GM04504 (cell line): ENCODE measurements around the gene PLD1.

ENCODE experiments used
- DNase-seq: peaks from one replicate; pipeline ENCODE4 v3.0.0-alpha.2; 2012; ENCODE audit warnings: low read depth

The PLD1 gene

DNA sequence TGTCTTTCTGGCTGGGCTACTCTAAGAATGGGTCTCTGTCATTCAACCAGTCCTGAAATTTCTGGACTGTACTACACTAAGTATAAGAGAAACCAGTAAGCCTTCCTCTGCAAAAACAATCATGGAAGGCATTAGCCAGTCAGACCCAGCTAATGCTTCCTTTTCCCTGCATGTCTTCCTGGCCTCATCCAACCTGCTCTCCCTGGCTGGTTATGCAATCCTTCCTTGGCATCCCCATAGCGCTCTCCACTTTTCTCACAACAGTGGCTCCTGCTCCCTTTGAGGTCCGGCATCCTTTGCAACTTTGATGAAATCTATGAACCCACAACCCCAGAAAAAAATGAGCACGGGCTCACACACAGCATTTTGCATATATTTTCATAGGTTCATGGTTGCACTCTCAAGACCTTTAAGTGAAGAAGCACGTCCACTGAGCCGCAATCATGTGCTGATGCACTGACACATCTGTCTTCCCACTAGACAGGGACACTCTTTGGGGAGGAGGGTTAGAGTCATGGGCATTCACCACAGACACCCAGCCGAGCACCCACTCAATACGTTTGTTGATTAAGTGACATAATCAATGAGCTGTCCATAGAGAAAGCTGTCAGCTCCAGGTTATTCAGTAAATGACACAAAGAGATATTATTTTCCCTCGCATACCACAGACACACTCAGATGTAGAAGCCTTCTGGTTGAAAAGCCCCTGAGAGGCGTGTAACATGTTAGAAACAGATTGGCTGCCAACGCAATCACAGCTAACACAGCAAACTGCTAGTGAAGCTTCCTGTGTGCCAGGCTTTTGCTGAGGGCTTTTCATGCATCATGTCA lies 66.7 kb downstream of the PLD1 start:
- no peak for DNase-seq

DNA sequence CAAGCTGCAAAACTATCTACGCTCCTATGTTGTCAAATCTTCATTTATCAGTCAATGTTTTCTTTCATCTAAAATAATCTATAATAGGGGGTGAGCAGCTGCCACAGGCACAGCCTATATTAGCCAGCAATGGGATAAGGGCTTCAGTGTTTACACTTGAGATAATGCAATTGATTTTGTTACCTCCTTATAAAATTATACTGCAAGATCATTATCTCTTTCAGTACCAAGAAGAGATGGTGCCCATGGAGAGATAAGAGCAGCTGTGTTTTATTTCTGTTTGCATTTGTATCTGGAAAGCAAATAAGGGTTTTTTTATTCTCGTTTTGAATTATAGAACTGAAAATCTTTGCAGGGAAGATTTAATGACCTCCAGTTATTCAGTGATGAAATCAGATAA lies 68.9 kb downstream of the PLD1 start:
- DNase-seq, result no peak

DNA sequence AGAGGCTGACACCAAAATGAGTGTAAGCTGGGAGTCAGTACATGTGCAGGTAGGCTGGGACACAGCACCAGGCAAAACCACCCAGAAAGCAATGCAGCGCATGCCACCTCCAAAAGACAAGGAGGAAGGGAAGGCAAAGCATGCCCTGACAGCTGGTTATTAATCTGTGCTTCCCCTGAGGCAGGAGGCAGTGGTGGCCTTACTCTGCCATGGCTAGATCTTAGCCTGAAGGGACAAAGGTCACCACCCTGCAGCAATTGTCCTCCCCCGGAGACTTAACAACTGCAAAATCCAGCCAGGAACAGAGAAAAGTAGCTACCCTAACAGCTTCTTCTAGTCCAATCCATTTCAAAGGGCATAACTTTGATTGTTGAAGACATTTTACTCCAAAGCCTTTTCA lies 73.7 kb downstream of the PLD1 start:
- DNase-seq, result no peak

DNA sequence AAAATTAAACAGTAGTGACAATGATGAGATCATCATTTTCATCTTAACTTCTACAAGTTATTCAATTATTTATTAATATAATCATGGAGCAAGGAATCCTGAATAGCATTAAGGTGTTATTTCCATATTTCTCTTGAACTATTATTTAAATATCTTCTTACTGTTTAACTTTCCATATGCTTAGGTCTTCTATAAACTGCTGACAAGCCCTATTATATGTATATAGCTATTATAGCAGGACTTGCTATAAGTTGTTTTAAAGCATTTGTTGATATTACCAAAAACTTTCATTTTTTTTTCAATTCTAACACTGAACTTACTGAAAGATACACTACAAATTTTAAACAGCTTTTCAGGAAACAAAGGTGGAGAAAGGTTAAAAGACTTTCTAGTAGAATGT lies 76.7 kb downstream of the PLD1 start:
- DNase-seq, result no peak

DNA sequence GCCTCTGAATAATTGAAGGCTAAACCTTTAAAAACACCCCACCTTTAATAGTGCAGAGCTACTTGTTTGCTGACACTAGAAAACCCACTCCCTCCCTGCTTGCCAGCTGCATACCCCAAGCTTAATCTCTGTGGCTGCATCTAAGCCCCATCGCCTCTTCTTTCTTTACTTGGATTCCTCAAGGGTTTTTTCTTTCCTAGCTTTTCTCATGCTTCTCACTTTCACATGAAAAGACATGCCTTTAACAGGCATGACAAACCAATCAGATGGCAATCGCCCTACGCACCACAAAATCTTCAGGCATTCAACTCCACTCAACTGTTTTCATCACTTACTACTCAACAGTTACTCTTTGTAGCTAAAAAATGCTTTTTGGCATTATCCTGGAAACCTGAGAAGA lies 77.5 kb downstream of the PLD1 start:
- DNase-seq, result no peak

DNA sequence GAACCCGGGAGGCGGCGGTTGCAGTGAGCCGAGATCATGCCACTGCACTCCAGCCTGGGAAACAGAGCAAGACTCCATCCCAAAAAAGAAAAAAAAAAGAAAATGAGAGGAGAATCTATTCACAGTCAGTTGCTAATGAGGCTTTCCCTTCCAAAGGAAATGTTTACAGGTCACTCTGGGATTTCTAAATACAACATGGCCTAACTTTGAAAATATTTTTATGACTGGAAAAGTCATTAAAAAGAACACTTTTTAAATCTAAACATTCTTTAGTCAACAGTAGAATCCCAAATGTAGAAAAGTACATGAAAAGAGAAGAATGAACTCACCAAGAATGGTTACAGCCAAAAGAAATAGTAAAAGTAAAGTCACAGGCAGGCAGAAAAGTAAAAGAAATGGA lies 78.6 kb downstream of the PLD1 start:
- no peak for DNase-seq

DNA sequence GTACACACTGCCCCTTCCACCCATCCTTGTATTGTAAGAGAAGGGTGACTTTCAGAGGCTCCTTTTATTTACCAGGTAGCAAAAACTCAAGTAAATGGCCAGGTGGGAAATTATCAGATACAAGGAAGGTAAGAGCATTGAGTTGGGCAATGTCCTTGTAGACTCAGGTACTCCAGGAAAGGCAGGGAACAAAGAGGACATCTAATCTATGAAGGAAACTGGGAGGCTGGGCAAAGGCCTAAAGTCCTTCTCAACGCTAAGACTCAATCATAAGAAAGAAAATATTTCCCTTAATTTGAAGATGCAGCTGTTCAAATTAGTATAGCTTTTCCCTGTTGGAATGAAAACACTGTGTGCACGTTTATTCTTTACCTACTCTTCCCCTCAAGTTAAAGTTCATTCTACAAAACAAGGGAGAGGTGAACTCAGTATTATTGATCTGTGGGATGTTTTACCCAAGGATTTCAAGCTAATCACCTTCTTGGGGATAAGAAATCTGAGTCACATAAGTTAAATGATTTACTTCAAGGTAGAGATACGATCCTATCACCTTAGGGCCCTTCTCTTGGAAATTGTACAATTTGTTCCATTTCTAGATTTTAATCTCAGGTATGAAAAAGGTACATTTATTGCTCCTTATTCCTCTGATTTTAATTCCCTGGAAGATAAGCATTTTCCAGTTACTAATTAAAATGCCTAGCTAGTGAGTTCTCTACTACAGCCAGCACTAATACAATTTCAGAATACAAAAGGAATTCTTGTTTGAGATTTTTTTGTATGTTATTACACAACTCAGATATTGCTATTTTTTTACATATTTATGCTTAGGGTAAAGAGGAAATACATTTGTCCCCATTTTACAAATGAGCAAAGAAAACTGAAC lies 80.6 kb downstream of the PLD1 start:
- DNase-seq, result no peak

DNA sequence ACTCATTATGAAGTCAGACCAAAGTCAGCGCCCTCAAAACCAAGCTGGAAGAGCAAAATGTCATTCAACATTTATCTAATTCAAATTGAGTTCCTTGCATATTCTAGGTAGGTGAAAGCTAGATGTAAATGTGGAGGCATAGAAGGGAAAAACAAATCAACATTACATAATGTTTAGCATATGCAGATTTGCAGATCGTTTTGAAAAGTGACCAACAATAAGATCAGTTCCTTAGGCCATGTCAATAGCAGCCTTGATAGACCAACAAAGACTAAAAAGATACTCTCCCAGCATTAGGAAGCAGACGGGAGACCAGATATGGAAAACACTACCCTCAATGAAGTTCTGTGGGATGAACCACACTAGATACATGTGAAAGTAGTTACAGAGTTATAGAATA lies 83.0 kb downstream of the PLD1 start:
- no peak for DNase-seq

DNA sequence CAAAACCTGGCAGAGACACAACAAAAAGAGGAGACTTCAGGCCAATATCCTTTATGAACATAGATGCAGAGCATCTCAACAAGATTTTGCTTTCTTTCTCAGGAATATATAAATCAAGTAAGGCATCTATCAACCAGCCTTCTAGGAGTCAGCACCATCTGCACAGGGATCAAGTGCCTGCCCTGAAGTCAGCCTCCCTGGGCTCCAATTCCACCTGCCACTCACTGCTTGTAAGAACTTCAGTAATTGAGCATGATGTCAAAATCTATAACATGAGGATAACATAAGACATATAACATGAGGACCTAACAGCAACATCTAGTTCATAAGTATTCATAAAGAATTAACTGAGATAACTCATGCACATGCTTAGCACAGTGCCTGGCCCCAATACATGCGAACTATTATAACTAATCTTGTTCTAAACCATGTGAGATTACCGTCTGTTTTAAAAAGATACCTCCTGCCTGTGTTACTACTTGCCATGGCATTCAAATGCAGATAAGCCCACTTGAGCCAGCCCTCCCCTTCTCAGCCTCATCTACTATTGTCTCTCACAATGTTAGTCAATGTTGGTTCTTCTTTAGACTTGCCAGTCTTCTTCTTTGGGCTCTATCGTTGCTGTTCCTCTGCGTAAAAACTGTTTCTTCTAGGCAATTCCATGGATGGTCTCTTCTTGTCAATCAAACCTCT lies 91.6 kb downstream of the PLD1 start:
- DNase-seq, result no peak

DNA sequence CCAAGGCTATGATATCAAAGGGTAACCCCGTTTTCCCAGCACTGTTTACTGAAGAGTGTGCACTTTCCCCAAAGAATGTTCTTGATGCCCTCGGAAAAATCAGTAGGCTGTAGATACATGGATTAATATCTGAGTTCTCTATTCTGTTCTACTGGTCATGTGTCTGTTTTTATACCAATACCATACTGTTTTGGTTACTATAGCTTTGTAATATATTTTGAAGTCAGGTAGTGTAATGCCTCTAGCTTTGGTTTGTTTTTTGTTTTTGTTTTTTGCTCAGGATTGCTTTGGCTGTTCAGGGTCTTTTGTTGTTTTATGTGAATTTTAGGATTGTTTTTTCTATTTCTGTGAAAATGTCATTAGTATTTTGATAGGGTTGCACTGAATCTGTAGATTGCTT lies 95.1 kb downstream of the PLD1 start:
- no peak for DNase-seq

DNA sequence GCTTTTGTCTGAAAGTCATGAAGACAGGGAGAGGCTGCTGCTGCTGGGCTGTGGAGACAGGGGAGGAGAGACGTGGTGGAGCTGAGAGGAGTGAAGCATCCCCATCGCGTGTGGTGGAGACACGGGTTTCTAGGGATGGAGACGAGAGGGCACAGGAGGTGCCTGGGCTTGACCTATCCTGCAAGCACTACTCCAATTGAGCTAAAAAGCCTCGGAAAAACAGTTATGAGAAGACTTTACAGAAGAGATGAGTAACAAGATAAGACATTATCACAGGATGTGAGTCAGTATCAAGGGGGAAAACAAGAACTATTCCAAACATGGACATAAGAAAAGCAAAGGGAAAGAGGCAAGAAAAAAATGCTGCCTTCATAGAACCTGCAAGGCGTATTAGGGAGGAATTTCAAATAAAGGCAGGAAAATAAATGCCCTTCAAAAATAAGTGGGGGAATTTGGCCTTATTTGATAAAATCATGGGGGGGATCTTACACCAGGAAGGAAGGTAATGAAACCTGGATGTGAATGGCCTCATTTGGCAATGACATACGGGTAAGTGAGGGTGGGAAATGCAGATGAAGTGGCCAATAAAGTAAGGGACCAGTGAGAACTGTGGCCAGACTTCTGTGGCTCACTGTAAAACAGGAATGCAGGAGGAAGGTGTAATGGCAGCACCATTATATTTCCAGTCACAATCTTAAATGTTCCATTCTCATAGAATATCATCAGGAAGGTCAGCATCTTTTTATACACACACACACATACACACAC lies 97.9 kb downstream of the PLD1 start:
- no peak for DNase-seq

DNA sequence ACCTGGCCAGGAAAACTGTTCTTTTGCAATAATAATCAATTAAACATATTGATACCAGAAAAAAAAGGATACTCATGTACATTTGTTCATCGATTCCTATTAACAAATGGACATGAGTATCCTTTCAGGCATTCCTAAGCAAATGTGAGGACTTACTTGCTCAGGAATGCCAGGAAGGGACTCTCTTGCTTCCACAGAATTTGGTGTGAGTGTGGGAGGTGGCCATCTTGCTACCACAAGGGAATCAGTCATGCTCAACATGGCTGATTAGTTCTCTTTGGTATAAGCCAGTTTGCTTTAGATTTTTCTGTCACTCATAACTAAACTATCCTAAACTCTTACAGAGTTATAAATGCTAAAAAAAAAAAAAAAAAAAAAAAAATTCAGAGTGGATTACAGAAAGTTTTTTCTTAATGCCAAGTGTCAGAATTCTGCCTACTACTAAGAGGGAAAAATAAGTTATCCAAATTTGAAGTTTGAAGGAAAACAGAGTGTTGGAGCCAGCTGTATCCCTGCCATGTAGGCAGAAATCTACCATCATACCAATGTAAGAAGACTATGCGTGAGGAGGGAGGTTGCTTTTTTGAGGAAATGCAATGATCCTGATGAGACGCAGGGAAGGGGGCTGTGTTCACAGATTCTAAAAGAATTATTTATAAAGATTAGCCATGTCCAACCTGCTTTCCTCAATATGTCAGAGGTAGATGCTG lies 98.7 kb downstream of the PLD1 start:
- no peak for DNase-seq

DNA sequence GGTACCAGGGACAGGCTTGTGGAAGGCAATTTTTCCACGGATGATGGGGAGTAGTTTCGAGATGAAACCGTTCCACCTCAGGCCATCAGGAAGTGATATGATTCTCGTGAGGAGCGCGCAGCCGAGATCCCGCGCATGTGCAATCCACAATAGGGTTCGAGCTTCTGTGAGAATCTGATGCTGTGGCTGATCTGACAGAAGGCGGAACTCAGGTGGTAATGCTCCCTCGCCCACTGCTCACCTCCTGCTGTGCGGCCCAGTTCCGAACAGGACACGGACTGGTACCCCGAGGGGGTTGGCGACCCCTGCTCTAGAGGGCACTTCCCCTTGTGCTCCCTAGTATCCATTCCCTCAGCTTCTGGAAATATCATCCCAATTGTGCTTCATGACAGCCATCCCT lies 99.9 kb downstream of the PLD1 start:
- DNase-seq, result no peak

DNA sequence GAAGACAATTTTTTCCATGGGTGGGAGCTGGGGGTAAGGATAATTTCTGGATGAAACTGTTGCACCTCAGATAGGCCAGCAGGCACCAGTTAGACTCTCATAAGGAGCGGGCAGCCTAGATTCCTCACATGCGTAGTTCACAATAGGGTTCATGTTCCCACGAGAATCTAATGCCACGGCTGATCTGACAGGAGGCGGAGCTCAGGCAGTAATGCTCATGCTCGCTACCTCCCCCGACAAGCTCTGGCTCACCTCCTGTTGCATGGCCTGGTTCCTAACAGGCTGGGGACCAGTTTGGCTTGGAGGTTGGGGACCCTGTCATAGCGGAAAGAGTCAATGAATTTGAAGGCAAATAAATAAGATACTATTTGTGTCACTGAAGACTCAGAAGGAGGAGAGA lies 105.5 kb downstream of the PLD1 start:
- DNase-seq, result no peak

DNA sequence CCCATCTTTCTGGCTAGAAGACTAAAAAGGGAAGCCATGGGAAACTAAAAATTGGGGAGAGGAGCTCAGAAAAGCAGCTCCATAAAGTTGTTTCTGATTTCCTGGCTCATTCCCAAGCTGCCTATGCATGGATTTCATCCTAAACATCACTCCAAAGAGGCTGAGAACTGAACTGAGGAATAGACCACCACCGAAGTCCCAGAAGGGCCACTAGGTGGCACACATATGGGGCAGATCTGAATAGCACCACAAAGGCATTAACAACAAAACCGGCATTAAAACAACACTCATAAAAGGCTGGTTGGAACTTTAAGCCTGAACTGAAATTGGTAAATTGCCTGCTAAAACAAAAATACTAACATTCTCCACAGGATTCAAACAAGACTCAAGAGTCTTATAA lies 106.3 kb downstream of the PLD1 start:
- DNase-seq, result peak; percentile 16

DNA sequence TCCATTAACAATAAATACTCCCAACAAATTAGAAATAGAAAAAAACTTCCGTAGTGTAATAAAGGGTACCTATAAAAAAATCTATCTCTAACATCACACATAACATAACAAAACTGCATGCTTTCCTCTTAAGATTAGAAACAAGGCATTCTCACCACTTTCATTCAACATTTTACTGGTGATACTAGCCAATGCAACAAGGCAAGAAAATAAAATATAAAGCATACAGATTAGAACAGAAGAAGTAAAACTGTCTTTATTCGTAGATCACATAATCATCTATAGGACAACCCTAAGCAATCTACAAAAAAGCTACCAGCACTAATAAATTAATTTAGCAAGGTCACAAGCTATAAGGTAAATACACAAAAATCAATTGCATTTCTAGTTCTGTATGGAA lies 107.1 kb downstream of the PLD1 start:
- DNase-seq, result no peak

DNA sequence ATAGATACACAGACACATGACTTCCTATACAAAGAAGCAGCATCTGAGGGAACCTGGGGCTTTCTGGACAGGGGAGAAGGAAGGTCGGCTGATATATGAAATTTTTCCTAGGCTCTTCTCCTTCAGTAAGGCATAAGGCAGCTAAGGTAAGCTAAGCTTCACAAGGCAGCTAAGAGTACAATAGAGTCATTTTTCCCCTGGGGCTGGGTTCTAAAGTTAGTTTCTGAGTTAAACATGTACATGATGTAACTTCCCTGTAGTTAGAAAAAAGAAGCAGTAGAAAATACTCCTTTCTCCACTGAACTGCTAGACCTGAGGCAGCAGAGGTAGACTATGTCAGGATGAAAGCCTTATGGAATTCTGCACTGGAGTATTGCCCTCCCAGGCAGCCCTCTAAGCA lies 109.6 kb downstream of the PLD1 start:
- DNase-seq, result no peak

DNA sequence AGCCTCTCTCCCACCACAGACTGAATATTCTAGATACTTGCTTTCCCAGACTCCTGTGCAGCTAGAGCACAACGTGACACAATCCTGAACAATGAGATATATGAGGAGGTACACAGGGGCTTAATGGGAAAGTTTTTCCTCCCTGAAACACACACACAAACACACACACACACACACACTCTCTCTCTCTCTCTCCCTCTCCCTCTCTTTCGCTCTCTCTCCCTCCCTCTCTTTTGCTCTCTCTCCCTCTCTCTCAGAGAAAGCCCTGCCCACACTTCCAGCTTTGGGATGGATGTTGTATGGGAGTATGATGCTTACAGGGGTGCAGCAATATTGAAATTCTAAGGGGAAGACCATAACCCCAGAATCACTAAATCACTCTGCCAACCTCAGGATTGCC lies 110.1 kb downstream of the PLD1 start:
- DNase-seq, result no peak

DNA sequence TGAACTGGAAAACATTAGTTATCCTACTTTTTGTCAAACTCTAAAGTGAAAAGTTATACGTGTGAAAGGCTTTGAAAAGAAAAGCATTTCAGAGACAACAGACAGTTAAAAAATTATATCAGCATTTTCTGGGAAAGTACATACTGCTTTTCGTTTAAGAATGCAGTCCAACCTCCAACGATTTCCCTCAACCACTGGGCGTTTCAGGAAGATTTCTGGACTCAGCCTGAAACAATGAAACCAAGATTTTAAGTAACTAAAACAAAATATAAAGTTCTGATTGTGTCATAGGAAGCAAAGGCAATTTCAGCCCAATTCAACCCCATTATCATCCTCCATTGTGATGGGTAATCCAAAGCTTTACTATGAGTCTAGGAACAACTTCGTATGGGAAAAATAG lies 110.7 kb downstream of the PLD1 start:
- DNase-seq, result no peak

DNA sequence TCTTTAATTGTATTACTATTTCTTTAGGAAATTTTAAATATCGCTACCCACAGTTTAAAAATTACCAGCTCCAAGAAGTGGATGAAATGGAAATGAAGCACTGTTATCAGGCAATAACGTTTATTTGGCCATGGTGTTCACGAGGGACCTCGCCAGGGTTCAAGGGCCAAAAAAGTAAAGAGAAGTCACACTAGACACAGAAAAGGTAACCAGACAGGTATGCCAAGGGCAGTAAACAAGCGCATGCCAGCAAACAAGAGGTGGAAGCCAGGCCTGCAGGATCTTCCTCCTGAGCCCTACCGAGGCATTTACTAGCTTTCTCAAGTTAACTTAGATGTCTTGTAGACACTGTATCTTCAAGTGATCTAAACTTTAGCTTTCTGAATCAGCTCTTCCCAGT lies 113.5 kb downstream of the PLD1 start:
- DNase-seq, result no peak

DNA sequence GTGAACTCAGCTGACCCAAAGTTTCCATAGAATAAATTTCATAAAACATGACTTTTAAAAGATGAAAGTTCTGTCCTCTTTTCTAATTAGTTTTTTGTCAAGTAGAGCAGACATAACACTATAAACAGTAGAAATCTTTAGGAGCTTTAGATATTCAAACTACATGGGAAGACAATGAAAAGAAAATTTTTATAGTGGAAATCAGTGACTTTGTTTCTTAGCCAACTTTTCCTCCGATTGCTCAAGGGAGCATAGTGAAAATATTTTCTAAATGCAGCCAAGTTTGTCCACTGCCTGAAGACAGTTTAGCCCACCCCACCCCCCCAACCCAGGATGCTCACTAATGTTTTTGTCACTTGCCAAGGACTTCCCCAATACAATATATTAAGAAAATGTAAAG lies 114.9 kb downstream of the PLD1 start:
- no peak for DNase-seq
